ENCODE measurements around the gene PDZD8.
"Not testable (repeated sequence)": the region's sequence is repeated elsewhere in the genome, so short reads cannot be mapped to it uniquely, and the experiment has no call there.

The PDZD8 gene

GRCh38 chr10:117342641-117343040 lies 32.6 kb downstream of the PDZD8 start:
- no peak for DNase-seq

- no peak for DNase-seq
Observed at GRCh38 chr10:117341061-117341460, 34.2 kb downstream of the PDZD8 start.

GRCh38 chr10:117339979-117340378 lies 35.3 kb downstream of the PDZD8 start:
- DNase-seq, result no peak

GRCh38 chr10:117339578-117339977 lies 35.7 kb downstream of the PDZD8 start:
- DNase-seq, result no peak

GRCh38 chr10:117334926-117335325 lies 40.3 kb downstream of the PDZD8 start:
- DNase-seq, result no peak

- DNase-seq, result no peak
Observed at GRCh38 chr10:117334066-117334465, 41.2 kb downstream of the PDZD8 start.

- no peak for DNase-seq
Observed at GRCh38 chr10:117327262-117327661, 48.0 kb downstream of the PDZD8 start.

- DNase-seq, result no peak
Observed at GRCh38 chr10:117324367-117324766, 50.9 kb downstream of the PDZD8 start.

GRCh38 chr10:117322260-117322659 lies 53.0 kb downstream of the PDZD8 start:
- DNase-seq, result no peak

- DNase-seq, result no peak
Observed at GRCh38 chr10:117320050-117320665, 55.1 kb downstream of the PDZD8 start.

- no peak for DNase-seq
Observed at GRCh38 chr10:117318909-117319308, 56.3 kb downstream of the PDZD8 start.

- DNase-seq, result no peak
Observed at GRCh38 chr10:117316701-117317100, 58.5 kb downstream of the PDZD8 start.

- no peak for DNase-seq
Observed at GRCh38 chr10:117313641-117314040, 61.6 kb downstream of the PDZD8 start.

GRCh38 chr10:117312430-117312829 lies 62.8 kb downstream of the PDZD8 start:
- no peak for DNase-seq

- no peak for DNase-seq
Observed at GRCh38 chr10:117311261-117311660, 64.0 kb downstream of the PDZD8 start.

GRCh38 chr10:117306674-117307073 lies 68.6 kb downstream of the PDZD8 start:
- DNase-seq, result no peak

GRCh38 chr10:117303451-117303850 lies 71.8 kb downstream of the PDZD8 start:
- DNase-seq, result not testable (repeated sequence)

GRCh38 chr10:117300671-117301070 lies 74.6 kb downstream of the PDZD8 start:
- DNase-seq, result no peak

GRCh38 chr10:117299435-117299834 lies 75.8 kb downstream of the PDZD8 start:
- no peak for DNase-seq

GRCh38 chr10:117298219-117298618 lies 77.0 kb downstream of the PDZD8 start:
- no peak for DNase-seq

- DNase-seq, result no peak
Observed at GRCh38 chr10:117294735-117295134, 80.5 kb downstream of the PDZD8 start.

- DNase-seq, result no peak
Observed at GRCh38 chr10:117294039-117294645, 81.1 kb downstream of the PDZD8 start.

- not testable (repeated sequence) for DNase-seq
Observed at GRCh38 chr10:117290872-117291271, 84.4 kb downstream of the PDZD8 start.

- DNase-seq, result no peak
Observed at GRCh38 chr10:117284716-117285494, 90.3 kb downstream of the PDZD8 start.

Measured in DMS79 (cell line).